GM10847 (cell line): ENCODE measurements around the gene HMX3.

Experiments used
- POLR2A ChIP-seq: IDR thresholded peaks from 2 replicates; pipeline ENCODE4 v1.6.1; 2011; ENCODE audit not compliant: insufficient read length; ENCODE audit errors: extremely low read depth

The HMX3 gene

GRCh38 chr10:123126246-123126645 is 9.5 kb upstream of the HMX3 start:
- no peak for TF ChIP-seq POLR2A

- TF ChIP-seq POLR2A, result no peak
These were observed 6.0 kb upstream of the HMX3 start for GRCh38 chr10:123129618-123130271.

GRCh38 chr10:123132576-123133477 is 2.9 kb upstream of the HMX3 start:
- TF ChIP-seq POLR2A, result no peak

- TF ChIP-seq POLR2A, result no peak
These were observed 2.0 kb upstream of the HMX3 start for GRCh38 chr10:123133541-123134342.

- no peak for TF ChIP-seq POLR2A
These were observed 1.3 kb upstream of the HMX3 start for GRCh38 chr10:123134343-123134914.

GRCh38 chr10:123134915-123135414 is 805 bp upstream of the HMX3 start:
- no peak for TF ChIP-seq POLR2A

GRCh38 chr10:123136221-123136805 is 543 bp downstream of the HMX3 start:
- no peak for TF ChIP-seq POLR2A

GRCh38 chr10:123136806-123137642 is 1.3 kb downstream of the HMX3 start:
- no peak for TF ChIP-seq POLR2A

GRCh38 chr10:123139165-123139520 is 3.4 kb downstream of the HMX3 start:
- TF ChIP-seq POLR2A, result no peak

GRCh38 chr10:123139521-123140163 is 3.9 kb downstream of the HMX3 start:
- no peak for TF ChIP-seq POLR2A

GRCh38 chr10:123140164-123140982 is 4.6 kb downstream of the HMX3 start:
- TF ChIP-seq POLR2A, result no peak

GRCh38 chr10:123140983-123141390 is 5.2 kb downstream of the HMX3 start:
- no peak for TF ChIP-seq POLR2A
